ENCODE measurements around the gene CELF5. TPM values are rescaled to one million over a fixed set of nuclear protein-coding genes. Genes with fewer than 3 reads are reported as not detected.
A peak's percentile ranks its signal among the peaks of the same experiment; 100 is the strongest.
"Not testable (repeated sequence)": the region's sequence is repeated elsewhere in the genome, so short reads cannot be mapped to it uniquely, and the experiment has no call there.

CELF5 gene
- total RNA-seq, 1 donor = under 0.01 TPM

DNA sequence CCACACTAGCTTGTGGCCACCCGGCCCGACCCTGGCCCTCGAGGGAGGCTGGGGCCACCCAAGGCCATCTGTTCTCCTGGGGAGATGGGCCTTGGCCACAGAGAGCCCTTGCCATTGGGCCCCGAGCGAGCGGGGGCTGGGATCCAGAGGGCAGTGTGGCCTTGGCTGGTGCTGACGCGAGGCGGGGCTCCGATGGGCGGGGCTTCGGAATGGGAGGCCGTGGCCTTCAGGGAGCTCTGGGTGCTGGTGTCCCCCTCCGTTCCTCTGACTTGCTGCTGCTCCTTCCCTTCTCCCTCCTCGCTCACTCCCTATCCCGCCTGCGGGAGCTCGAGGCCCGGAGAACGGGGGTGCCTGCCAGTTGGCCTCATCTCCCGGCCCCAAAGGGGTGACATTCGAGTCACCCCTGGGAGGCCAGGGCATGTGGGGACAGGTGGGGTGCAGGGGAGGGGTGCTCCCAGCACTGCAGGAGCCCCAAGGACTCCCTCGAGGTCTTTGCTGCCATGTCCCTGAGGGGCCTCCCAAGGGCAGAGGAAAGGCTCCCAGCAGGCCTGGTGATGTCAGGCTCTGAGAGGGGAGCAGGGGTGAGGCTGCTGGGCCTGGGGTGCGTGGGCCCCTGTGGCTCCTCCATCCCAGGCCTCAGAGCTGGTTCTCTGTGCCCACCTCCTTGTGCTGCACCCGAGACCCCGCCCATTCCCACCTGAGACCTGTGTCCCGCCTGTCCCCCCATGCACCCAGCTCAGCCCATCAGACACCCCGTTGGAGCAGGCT is 34.6 kb upstream of the CELF5 start:
- no peak for DNase-seq (ENCODE audit: low read depth in 2 of 3, low spot score in 2 of 3)

DNA sequence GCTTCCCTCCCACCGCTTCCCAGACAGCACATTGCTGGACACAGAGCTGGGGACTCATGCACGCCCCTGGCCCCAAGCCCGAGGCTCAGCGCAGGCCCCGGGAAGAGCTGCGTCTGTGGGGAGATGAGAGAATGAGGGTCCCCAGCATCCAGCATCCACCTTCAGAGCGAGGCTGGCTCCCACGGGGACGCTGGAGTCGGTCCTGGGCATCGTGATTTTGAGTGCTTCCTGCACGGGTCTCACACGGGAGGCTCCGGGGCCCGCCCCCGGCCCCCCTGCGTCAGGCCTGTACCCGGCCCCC is 34.0 kb upstream of the CELF5 start:
- DNase-seq (ENCODE audit: low read depth in 2 of 3, low spot score in 2 of 3) = no peak

DNA sequence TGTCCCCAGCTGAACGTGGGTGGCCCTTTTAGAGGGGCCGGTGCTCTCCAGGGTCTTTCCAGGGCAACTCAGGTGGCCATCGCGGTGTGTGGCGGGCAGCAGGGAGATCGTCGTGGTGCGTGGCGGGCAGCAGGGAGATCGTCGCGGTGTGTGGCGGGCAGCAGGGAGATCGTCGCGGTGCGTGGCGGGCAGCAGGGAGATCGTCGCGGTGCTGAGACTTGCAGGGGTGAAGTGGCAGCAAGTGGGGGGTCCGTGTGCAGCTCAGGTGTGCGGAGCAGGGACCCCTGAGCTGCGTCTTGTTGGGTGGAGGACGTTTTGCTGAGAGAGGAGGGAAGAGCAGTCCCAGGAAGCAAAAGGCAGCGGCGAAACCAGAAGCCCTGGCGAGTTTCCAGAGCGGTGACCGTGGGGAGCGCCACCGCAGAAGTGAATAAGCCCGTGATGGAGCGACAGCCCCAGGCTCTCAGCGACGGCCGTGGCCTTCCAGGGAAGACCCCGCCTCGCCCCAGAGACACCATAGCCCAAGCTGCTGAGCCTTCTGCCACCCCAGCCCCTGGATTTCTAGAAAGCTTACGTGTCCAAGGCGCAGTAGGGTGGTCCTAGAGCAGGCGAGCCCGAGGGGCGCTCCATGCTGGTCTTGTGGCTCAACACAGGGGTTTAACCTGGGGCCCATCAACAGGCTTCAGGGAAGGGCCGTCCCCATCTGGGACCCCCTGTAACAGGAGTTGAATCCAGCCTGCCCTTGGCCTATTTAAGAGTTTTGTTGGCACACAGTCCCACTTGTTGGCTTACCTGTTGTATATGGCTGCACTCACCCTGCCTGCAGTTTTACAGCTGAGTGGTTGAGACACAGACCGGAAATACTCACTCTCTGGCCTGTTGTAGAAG is 33.3 kb upstream of the CELF5 start:
- no peak for DNase-seq (ENCODE audit: low read depth in 2 of 3, low spot score in 2 of 3)

- DNase-seq (ENCODE audit: low read depth in 2 of 3, low spot score in 2 of 3) = not testable (repeated sequence)
These were observed 32.7 kb upstream of the CELF5 start for GRCh38 chr19:3191806-3192104.

DNA sequence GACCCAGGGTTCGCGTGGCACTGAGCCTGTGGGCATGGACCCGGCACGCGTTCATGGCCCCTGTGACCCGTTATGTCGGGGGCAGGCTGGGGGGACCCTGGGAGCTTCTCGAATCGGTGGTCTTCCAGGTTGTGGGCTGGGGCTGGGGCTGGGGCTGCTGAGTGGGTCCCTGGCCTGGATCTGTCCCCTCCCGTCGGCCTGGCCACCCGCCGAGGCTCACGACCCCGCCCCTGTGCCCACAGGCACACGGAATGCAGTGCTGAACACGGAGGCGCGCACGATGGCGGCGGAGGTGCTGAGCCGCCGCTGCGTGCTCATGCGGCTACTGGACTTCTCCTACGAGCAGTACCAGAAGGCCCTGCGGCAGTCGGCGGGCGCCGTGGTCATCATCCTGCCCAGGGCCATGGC is 32.2 kb upstream of the CELF5 start:
- no peak for DNase-seq (ENCODE audit: low read depth in 2 of 3, low spot score in 2 of 3)

GRCh38 chr19:3192684-3193083 is 31.8 kb upstream of the CELF5 start:
- DNase-seq (ENCODE audit: low read depth in 2 of 3, low spot score in 2 of 3) = no peak

- peak in 2 of 3 donors; percentile 83 to 92 for DNase-seq (ENCODE audit: low read depth in 2 of 3, low spot score in 2 of 3)
These were observed 31.0 kb upstream of the CELF5 start for GRCh38 chr19:3193256-3194105.

DNA sequence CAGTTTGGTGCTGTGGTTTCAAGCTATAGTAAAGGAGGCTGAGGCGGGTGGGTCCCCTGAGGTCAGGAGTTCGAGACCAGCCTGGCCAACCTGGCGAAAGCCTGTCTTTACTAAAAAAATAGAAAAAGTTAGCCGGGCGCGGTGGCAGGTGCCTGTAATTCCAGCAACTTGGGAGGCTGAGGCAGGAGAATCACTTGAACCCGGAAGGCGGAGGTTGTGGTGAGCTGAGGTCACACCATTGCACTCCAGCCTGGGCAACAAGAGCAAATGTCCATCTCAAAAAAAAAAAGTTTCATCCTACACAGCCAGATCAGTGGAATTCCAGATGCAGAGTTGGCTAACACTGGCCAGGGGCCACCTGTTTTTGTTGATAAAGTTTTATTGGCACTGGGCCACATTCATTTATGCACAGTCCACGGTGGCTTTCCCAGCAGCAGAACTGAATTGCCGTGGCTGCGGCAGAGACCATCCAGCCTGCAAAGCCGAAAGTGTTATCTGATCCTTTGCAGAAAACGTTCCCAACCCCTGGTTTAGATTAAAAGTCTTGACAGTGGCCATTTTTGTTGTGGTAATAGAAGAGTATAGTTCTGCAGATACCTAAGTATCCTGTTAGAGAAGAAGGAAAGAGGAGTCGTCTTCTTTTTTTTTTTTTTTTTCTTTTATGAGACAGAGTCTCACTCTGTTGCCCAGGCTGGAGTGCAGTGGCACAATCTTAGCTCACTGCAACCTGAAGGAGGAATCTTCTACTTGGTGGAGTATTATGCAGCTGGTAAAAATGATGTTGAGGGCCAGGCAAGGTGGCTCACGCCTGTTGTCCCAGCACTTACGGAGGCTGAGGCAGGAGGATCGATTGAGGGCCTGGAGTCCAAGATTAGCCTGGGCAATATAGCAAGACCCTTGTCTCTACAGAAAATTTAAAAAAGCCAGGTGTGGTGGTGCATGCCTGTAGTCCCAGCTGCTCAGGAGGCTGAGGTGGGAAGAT is 30.1 kb upstream of the CELF5 start:
- DNase-seq (ENCODE audit: low read depth in 2 of 3, low spot score in 2 of 3) = no peak

DNA sequence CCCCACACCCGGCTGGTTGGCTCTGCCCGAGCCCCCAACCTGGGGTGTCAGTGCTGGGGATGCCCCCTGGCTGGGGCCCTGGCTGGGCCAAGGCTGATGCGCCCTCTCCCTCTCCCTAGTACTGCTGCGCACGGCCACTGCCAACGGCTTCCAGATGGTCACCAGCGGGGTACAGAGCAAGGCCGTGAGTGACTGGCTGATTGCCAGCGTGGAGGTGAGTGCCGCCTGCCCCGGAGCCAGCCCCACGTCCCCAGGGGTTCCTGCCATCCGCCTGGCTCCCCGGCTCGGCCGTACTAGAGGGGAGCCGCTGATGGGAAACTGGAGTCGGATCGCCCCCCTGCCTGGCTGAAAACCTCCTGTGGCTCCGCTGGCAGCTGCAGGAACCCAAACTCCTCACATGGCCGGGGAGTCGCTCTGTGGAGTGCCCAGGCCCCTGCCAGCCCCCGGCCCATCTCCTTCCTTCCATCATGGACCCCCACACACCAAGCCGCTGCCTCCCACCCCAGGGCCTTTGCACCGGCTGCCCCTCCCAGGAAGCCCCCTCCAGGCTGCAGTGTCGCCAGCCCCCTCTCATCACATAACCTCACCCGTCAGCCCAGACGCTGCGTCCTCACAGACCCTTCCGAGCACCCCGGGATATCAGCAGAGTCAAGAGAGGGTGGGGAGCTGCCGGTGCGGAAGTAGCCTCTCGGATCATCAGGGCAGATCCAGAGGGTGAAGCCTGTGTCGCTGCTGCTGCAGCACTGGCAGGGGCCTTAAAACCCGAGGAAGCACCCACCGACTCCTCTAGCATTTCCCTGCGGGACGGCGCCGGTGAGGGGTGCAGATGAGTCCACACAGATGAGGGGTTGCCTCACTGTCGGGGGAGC is 28.2 kb upstream of the CELF5 start:
- no peak for DNase-seq (ENCODE audit: low read depth in 2 of 3, low spot score in 2 of 3)

GRCh38 chr19:3196933-3197205 is 27.6 kb upstream of the CELF5 start:
- no peak for DNase-seq (ENCODE audit: low read depth in 2 of 3, low spot score in 2 of 3)

DNA sequence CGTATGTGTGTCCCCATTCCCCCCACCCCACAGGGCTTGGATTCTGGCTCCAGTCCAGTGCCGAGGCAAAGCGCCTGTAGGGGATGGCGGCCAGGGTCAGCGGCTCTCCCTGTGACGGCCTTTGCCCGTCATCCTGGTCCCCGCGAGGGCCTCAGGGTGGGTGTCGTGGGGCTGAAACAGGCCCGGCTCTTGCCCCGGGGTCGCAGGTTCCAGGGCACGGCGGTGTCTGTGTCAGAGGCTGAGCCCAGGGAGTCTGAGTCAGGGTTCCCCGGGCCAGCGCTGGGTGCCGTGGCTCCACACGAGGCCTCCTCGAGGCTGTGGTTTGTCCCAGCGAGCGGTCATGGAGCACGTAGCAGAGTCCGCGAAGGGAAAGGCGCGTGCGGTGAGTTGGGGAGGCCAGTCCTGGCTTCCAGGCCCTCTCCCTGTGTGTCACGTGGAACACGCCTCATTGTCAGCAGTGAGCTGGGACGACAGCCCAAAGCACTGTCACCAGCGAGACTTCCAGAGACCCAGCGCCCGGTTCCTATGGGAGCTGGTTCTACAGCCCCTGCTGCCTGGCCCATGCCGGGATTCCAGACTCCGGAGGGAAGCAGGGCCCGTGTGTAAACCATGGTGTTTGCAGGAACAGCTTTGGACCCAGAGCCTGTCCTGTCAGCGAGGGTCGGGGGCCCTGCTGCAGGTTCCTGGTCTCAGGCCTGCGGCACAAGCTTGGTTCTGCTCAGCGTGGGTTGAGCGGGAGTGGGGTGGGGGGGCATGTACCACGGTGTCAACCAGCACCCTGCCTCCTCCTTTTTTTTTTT is 25.4 kb upstream of the CELF5 start:
- no peak for DNase-seq (ENCODE audit: low read depth in 2 of 3, low spot score in 2 of 3)

- no peak for DNase-seq (ENCODE audit: low read depth in 2 of 3, low spot score in 2 of 3)
These were observed 23.3 kb upstream of the CELF5 start for GRCh38 chr19:3201072-3201700.

DNA sequence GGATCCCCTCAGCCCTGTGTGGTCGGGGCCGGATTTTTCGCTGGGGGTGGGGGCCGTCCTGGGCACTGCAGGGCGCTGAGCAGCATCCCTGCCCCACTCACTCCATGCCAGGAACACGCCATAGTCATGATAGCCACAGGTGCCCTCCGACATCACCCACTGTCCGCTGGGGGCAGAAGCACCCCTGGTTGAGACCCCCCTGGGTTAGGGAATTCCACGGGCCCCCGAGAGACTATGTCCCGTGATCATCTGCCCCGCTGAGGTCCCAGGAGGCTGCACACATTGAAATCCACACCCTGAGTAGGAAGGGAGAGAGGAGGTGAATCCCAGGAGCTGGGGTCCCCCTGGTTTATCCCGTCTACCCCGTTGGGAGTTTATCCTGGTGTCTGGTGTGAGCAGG is 22.6 kb upstream of the CELF5 start:
- DNase-seq (ENCODE audit: low read depth in 2 of 3, low spot score in 2 of 3) = no peak

DNA sequence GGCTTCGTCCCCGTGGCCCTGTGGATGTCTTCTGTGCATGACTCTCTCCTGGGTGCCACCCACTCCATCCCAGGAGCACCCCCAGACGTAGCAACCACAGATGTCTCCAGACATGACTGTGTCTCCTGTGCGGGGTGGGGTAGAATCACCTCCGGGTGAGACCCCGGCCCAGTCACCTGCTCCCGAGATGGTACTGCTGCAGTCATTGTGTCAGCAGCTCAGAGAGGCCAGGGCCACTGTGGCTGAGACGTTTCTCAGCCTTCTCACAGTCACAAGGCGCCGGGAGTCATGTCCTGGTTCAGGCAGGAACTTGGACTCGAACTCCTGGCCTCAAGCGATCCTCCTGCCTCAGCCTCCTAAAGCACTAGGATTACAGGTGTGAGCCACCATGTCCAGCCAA is 22.1 kb upstream of the CELF5 start:
- DNase-seq (ENCODE audit: low read depth in 2 of 3, low spot score in 2 of 3) = no peak

GRCh38 chr19:3202895-3203294 is 21.6 kb upstream of the CELF5 start:
- DNase-seq (ENCODE audit: low read depth in 2 of 3, low spot score in 2 of 3) = not testable (repeated sequence)

DNA sequence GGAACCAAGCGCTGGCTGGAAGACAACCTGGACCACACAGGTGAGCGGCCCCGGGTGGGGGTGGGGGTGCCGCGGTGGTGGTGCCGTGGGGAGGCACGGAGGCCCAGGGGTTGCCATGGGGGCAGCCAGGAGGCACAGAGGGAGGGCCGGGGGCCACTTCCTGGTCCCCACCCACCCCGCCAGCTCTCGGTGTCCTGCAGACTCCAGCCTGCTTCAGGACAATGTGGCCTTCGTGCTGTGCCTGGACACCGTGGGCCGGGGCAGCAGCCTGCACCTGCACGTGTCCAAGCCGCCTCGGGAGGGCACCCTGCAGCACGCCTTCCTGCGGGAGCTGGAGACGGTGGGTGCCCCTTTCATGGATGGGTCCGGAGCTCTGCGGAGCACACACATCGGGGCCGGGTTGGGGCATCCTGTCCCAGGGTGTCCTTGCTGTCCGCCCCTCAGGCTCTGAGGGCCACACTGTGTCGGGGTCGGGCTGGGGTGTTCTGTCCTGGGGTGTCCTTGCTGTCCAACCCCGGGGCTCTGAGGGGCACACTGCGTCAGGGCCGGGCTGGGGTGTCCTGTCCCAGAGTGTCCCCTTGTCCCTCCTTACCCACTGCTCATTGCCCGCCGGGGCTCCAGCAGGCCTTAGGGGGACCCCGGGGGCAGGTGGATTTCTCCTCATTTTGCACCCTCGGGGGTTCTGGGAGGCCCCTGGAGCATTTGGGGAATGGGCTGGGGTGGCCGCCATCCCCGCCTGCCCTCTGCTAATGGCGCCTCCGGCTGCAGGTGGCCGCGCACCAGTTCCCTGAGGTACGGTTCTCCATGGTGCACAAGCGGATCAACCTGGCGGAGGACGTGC is 20.4 kb upstream of the CELF5 start:
- no peak for DNase-seq (ENCODE audit: low read depth in 2 of 3, low spot score in 2 of 3)

- no peak for DNase-seq (ENCODE audit: low read depth in 2 of 3, low spot score in 2 of 3)
These were observed 19.7 kb upstream of the CELF5 start for GRCh38 chr19:3204646-3205275.
